CD4-positive, alpha-beta memory T cell (primary cell): ENCODE results near the gene KRT71. TPM values are rescaled to one million over a fixed set of nuclear protein-coding genes. Genes with fewer than 3 reads are reported as not detected.
A peak's percentile ranks its signal among the peaks of the same experiment; 100 is the strongest.

ENCODE experiments used
- CTCF ChIA-PET: fragments of 350-600 bp; sonication (Branson Sonifier 250); formaldehyde crosslinking; loops from one replicate; lab custom pipeline; 2021; ENCODE audit warnings: inconsistent platforms; ENCODE audit not compliant: partially characterized antibody; lab: Charles Lee
- POLR2A ChIA-PET: fragments of 350-600 bp; sonication (Branson Sonifier 250); formaldehyde crosslinking; loops from one replicate; lab custom pipeline; 2021; ENCODE audit not compliant: partially characterized antibody; lab: Charles Lee
- DNase-seq, 5 donors: peaks; one replicate each; pipeline versions ENCODE4 v3.0.0 to v3.0.0-alpha.2; 2020 to 2022; ENCODE audit warnings: mixed read lengths in 1 of 5
- H3K27ac ChIP-seq: one replicate; pipeline ENCODE4 v1.7.0; 2013; ENCODE audit warnings: low read depth, low read length
- H3K27me3 ChIP-seq: 2 replicates; pipeline ENCODE4 v1.7.0; 2013; ENCODE audit warnings: mild to moderate bottlenecking, low read length, moderate library complexity; ENCODE audit not compliant: insufficient read depth
- H3K36me3 ChIP-seq: 2 replicates; pipeline ENCODE4 v1.7.0; 2013; ENCODE audit warnings: mild to moderate bottlenecking, low read length, moderate library complexity; ENCODE audit not compliant: insufficient read depth
- H3K4me1 ChIP-seq: 2 replicates; pipeline ENCODE4 v1.7.0; 2013; ENCODE audit warnings: mild to moderate bottlenecking, low read length, moderate library complexity; ENCODE audit not compliant: insufficient read depth
- H3K4me3 ChIP-seq, 2 donors: one replicate each; pipeline ENCODE4 v1.7.0; 2013; ENCODE audit warnings: low read length in 2 of 2, mild to moderate bottlenecking in 1 of 2
- H3K9me3 ChIP-seq, 2 donors: one replicate each; pipeline ENCODE4 v1.7.0; 2013; ENCODE audit warnings: low read length in 2 of 2, control low read depth in 1 of 2; ENCODE audit not compliant: control insufficient read depth in 1 of 2
- H3K27ac Mint-ChIP-seq, 7 donors: one replicate each; pipeline ENCODE4 v1.8.0; 2020 to 2021; ENCODE audit warnings: mixed read lengths in 7 of 7, mild to moderate bottlenecking in 6 of 7, inconsistent platforms in 3 of 7, moderate library complexity in 3 of 7
- H3K27me3 Mint-ChIP-seq, 2 donors: one replicate each; pipeline ENCODE4 v1.8.0; 2020 to 2021; ENCODE audit warnings: mixed read lengths in 2 of 2
- H3K36me3 Mint-ChIP-seq, 2 donors: one replicate each; pipeline ENCODE4 v1.8.0; 2020 to 2021; ENCODE audit warnings: mixed read lengths in 2 of 2, inconsistent platforms in 1 of 2, mild to moderate bottlenecking in 1 of 2
- H3K4me1 Mint-ChIP-seq, 4 donors: one replicate each; pipeline ENCODE4 v1.8.0; 2020 to 2021; ENCODE audit warnings: mixed read lengths in 4 of 4, mild to moderate bottlenecking in 1 of 4
- H3K4me3 Mint-ChIP-seq, 8 donors: one replicate each; pipeline ENCODE4 v1.8.0; 2020 to 2021; ENCODE audit warnings: mixed read lengths in 8 of 8, mild to moderate bottlenecking in 7 of 8, moderate library complexity in 6 of 8, inconsistent platforms in 3 of 8
- H3K9me3 Mint-ChIP-seq, 8 donors: one replicate each; pipeline ENCODE4 v1.8.0; 2020 to 2021; ENCODE audit warnings: mixed read lengths in 8 of 8, mild to moderate bottlenecking in 5 of 8, inconsistent platforms in 3 of 8, moderate library complexity in 1 of 8
- intact Hi-C: fragments of 100-400 bp; cut with micrococcal nuclease; formaldehyde crosslinking; loops from one replicate; pipeline ENCODE4 v1.15.1; 2023
- polyA plus RNA-seq, 2 donors: library from polyadenylated mRNA; unstranded; fragments of 300-500 nt; fragmentation: Illumina TruSeq; gene quantifications; one replicate each; pipeline ENCODE4 v1.2.3, GENCODE V29; 2021
- total RNA-seq, 2 experiments: library from RNA; stranded (reverse); gene quantifications; one replicate each; pipeline ENCODE4 v1.2.3, GENCODE V29; 2021

Gene KRT71
- total and polyA plus RNA-seq, 4 experiments from 2014 or later: not detected

DNA sequence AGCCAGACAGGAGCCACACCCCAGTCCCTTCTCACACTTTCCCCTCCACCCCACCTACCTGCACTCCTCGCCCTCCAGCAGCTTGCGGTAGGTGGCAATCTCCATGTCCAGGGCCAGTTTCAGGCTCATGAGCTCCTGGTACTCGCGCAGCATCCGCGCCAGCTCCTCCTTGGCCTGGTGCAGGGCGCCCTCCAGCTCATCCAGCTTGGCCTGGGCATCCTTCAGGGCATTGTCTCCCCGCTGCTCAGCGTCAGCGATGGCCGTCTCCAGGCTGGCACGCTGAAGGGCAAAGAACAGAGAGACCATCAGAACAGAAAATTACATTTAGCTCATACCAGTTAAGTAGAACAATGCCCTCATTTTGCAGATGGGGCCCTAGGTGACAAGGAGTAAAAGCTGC, 15.2 kb upstream of the KRT71 start:
- H3K4me1 Mint-ChIP-seq: no peaks in the 10 kb centered on the region
- Histone ChIP-seq H3K27ac (no peak overlapping the region), H3K9me3 (no peaks in the 10 kb centered on the region), H3K36me3 (no peaks in the 10 kb centered on the region), H3K4me3 (no peak overlapping the region), H3K4me1 (no peaks in the 10 kb centered on the region), H3K27me3 (peaks cover 4% of the 10 kb centered on the region)
- intact Hi-C loops: no loop called here
- H3K36me3 Mint-ChIP-seq: no peaks in the 10 kb centered on the region
- DNase-seq: no peak
- H3K4me3 Mint-ChIP-seq: no peak overlapping the region
- no peaks in the 10 kb centered on the region for H3K9me3 Mint-ChIP-seq
- ChIA-PET CTCF (no interaction called here), POLR2A (no interaction called here)
- peaks cover 17 to 37% of the 10 kb centered on the region in 2 donors for H3K27me3 Mint-ChIP-seq
- H3K27ac Mint-ChIP-seq: no peak overlapping the region

DNA sequence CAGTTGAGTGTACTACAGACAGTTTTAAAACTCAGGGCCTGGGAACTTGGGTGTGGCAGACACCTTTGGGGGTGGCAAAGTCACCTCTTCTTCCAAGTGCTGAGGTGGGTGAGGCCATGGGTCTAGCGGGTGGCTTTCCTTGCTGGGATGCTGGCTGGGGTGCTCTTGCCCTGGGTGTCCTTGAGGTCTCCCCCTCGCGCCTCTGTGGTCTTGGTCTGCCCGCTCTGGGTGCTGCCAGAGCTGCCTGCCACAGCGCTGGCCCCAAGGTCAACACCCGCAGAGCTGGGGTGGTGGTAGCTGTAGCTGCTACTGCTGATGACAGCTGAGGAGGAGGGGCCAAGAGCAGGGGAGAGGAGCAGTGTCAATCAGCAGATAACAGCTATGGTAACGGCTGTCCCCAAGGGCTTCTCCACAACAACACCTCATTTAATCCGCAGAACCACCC, 13.9 kb upstream of the KRT71 start:
- CTCF ChIA-PET: interaction anchor here (1.0 kb wide), 1 partner anchor 78 kb away, joined by 3 read pairs; no protein-coding TSS in a partner anchor
- POLR2A ChIA-PET: no interaction called here
- Histone ChIP-seq H3K4me3 (no peak overlapping the region), H3K27ac (no peak overlapping the region), H3K27me3 (peaks cover 7% of the 10 kb centered on the region), H3K9me3 (no peaks in the 10 kb centered on the region), H3K4me1 (no peaks in the 10 kb centered on the region), H3K36me3 (no peaks in the 10 kb centered on the region)
- no peaks in the 10 kb centered on the region for H3K9me3 Mint-ChIP-seq
- no peaks in the 10 kb centered on the region for H3K4me1 Mint-ChIP-seq
- H3K27me3 Mint-ChIP-seq: peaks cover 15 to 27% of the 10 kb centered on the region in 2 donors
- no peaks in the 10 kb centered on the region for H3K36me3 Mint-ChIP-seq
- peak in 2 of 5 donors; percentile 17 to 48 for DNase-seq
- peak overlapping the region in 1 of 7 donors; percentile 80 for H3K27ac Mint-ChIP-seq
- H3K4me3 Mint-ChIP-seq: no peak overlapping the region
- intact Hi-C loops: no loop called here

DNA sequence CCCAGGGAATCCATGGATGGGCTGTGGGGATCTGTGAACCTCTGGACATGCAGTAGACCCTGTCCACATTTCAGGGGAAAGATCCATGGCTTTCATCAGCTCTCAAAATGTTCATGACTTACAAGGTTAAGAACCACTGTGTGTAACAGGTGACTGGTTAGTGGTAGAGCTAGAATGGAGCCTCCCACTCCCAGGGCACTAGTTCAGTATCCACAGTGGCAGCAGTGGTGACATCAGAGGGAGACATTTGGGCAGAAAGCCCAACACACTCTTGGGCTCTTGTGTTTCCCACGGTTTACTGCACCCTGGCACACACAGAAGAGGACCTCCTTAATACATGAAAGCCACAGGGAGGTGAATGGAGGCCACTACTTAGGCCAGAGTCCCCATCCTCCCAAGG, 11.6 kb upstream of the KRT71 start:
- H3K27me3 Mint-ChIP-seq: peaks cover 13 to 26% of the 10 kb centered on the region in 2 donors
- ChIA-PET POLR2A (no interaction called here), CTCF (no interaction called here)
- H3K4me1 ChIP-seq: no peaks in the 10 kb centered on the region
- intact Hi-C loops: no loop called here
- H3K9me3 ChIP-seq: no peaks in the 10 kb centered on the region
- no peak for DNase-seq
- no peaks in the 10 kb centered on the region for H3K36me3 ChIP-seq
- no peak overlapping the region for H3K4me3 Mint-ChIP-seq
- no peak overlapping the region for H3K4me3 ChIP-seq
- H3K27me3 ChIP-seq: peaks cover 9% of the 10 kb centered on the region
- no peaks in the 10 kb centered on the region for H3K36me3 Mint-ChIP-seq
- H3K9me3 Mint-ChIP-seq: no peaks in the 10 kb centered on the region
- no peaks in the 10 kb centered on the region for H3K4me1 Mint-ChIP-seq
- no peak overlapping the region for H3K27ac ChIP-seq
- H3K27ac Mint-ChIP-seq: no peak overlapping the region

DNA sequence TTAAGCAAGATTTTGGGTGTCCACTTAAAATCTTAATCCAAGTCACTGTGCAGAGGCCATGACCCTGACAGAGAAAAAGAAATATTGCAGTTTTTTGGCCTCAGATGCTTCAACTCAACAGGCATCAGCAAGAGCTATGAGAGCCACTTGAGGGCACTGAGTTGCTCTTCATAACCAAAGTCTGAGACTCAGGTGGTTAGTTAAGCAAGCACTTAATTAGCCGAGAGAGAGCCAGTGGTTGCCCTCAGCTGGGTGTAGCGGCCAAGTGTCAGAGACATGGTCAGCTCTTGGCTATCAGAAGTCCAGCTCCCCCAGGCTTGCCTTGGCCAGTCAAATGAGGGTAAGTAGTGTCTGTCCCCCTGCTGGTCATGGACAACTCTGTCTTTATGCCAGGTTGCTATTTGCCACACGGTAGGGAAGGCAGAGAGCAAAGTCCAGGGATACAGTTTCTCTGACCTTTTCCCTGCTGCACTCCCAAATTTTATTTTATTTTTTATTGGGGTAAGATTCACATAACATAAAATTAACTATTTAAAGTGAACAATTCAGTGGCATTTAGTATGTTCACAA, 9.0 kb upstream of the KRT71 start:
- Histone ChIP-seq H3K4me3 (no peak overlapping the region), H3K4me1 (no peaks in the 10 kb centered on the region), H3K9me3 (no peaks in the 10 kb centered on the region), H3K27me3 (peaks cover 9% of the 10 kb centered on the region), H3K36me3 (no peaks in the 10 kb centered on the region), H3K27ac (no peak overlapping the region)
- no peaks in the 10 kb centered on the region for H3K9me3 Mint-ChIP-seq
- peaks cover 14 to 19% of the 10 kb centered on the region in 2 donors for H3K27me3 Mint-ChIP-seq
- H3K27ac Mint-ChIP-seq: no peak overlapping the region
- CTCF ChIA-PET: interaction anchor here (0.8 kb wide), 1 partner anchor 24 kb away, joined by 3 read pairs; no protein-coding TSS in a partner anchor
- H3K36me3 Mint-ChIP-seq: no peaks in the 10 kb centered on the region
- POLR2A ChIA-PET: no interaction called here
- H3K4me1 Mint-ChIP-seq: peaks cover 0 to 2% (median 0%) of the 10 kb centered on the region in 4 donors
- H3K4me3 Mint-ChIP-seq: no peak overlapping the region
- intact Hi-C loops: no loop called here
- DNase-seq: no peak

DNA sequence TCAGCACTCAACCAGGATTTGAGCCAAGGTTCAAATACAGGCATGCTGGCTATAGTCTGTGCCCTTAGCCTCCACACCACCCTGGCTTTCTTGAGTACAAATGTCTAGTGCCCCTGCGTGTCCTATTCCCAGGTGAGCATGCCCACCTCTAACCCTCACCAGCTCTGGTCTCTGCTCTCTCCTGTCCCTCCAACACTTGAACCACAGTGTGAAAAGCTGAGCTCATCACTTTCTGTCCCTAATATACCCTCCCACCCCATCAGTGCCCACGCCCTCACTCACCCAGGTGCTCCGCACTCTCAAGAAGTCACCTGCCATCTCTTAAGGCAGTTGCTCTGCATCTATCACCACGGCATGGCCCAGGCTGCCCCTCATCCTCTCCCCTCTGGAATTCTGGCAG, 7.0 kb upstream of the KRT71 start:
- no peak overlapping the region for H3K27ac ChIP-seq
- Mint-ChIP-seq H3K4me1 (peaks cover 0 to 14% (median 8%) of the 10 kb centered on the region in 4 donors), H3K4me3 (no peak overlapping the region), H3K9me3 (no peaks in the 10 kb centered on the region), H3K27ac (no peak overlapping the region), H3K27me3 (peaks cover 8 to 9% of the 10 kb centered on the region in 2 donors), H3K36me3 (no peaks in the 10 kb centered on the region)
- H3K9me3 ChIP-seq: no peaks in the 10 kb centered on the region
- ChIA-PET CTCF (interaction anchor here (1.9 kb wide), 1 partner anchor 320 kb away, joined by 5 read pairs; no protein-coding TSS in a partner anchor), POLR2A (no interaction called here)
- intact Hi-C loops: no loop called here
- DNase-seq: no peak
- no peaks in the 10 kb centered on the region for H3K4me1 ChIP-seq
- no peaks in the 10 kb centered on the region for H3K36me3 ChIP-seq
- H3K27me3 ChIP-seq: peaks cover 5% of the 10 kb centered on the region
- no peak overlapping the region for H3K4me3 ChIP-seq

DNA sequence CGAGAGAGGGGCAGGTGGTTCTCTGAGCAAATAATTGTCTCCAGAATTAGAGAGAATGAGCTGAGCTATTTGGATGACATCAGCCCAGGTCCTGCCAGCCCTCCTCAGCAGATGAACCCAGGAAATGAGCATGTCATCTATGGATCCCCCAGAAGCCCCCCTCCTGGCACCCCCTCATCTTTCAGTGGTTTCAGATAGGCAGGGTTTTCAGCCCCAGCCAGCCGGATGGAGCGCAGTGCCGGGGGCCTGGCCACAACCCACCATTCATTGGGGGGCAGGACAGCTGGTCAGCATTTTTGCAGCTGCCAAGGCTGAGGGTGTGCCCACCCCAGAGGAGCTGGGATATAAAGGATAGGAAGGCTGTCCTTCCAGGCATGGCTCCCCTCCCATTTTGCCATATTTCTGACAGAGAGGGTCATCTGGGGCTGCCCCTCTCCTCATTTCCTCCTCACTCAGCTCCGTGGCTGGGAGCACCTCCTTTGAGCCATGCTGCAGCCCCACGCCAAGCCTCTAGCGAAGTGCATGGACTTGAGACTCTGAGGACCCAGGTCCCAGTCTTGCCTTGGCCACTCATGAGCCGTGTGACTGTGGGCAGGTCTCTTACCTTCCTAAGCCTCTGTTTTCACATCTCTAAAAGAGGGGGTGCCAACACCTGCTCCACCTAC, 6.0 kb upstream of the KRT71 start:
- H3K4me1 ChIP-seq: no peaks in the 10 kb centered on the region
- Mint-ChIP-seq H3K36me3 (no peaks in the 10 kb centered on the region), H3K9me3 (no peaks in the 10 kb centered on the region), H3K27me3 (peaks cover 8 to 10% of the 10 kb centered on the region in 2 donors), H3K27ac (peak overlapping the region in 1 of 7 donors; percentile 69), H3K4me3 (no peak overlapping the region), H3K4me1 (peaks cover 0 to 14% (median 8%) of the 10 kb centered on the region in 4 donors)
- no peak overlapping the region for H3K27ac ChIP-seq
- no peak overlapping the region for H3K4me3 ChIP-seq
- H3K27me3 ChIP-seq: peaks cover 5% of the 10 kb centered on the region
- H3K9me3 ChIP-seq: no peaks in the 10 kb centered on the region
- no peak for DNase-seq
- H3K36me3 ChIP-seq: no peaks in the 10 kb centered on the region
- POLR2A ChIA-PET: no interaction called here
- CTCF ChIA-PET: interaction anchor here (1.9 kb wide), 1 partner anchor 321 kb away, joined by 5 read pairs; no protein-coding TSS in a partner anchor
- intact Hi-C loops: no loop called here

DNA sequence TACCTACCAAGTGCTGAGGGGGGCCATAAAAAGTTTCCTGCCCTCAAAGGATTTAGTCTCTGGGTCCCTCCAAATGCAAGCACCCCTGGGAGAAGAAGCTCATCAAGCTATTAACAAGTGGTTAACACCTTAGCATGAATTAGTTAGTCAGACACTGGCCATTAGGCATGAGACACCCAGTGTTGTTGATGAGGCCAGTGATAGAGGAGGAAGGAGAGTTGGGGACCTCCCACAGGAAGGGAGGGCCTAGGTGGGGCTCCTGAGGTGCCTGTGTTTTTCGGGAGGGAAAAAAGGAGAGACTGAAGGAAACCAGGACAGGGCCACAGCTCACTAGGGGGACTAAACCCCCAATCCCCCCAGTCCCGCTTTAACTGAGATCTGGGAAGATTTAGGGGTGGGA, 4.5 kb upstream of the KRT71 start:
- H3K36me3 Mint-ChIP-seq: no peaks in the 10 kb centered on the region
- ChIA-PET POLR2A (no interaction called here), CTCF (no interaction called here)
- peak overlapping the region in 1 of 7 donors; percentile 5 for H3K27ac Mint-ChIP-seq
- no peaks in the 10 kb centered on the region for H3K9me3 ChIP-seq
- no peak overlapping the region for H3K27ac ChIP-seq
- no peaks in the 10 kb centered on the region for H3K9me3 Mint-ChIP-seq
- intact Hi-C loops: no loop called here
- peaks cover 8% of the 10 kb centered on the region in 2 donors for H3K27me3 Mint-ChIP-seq
- H3K4me3 ChIP-seq: no peak overlapping the region
- no peaks in the 10 kb centered on the region for H3K36me3 ChIP-seq
- peaks cover 0 to 14% (median 8%) of the 10 kb centered on the region in 4 donors for H3K4me1 Mint-ChIP-seq
- peaks cover 5% of the 10 kb centered on the region for H3K27me3 ChIP-seq
- no peaks in the 10 kb centered on the region for H3K4me1 ChIP-seq
- DNase-seq: no peak
- no peak overlapping the region for H3K4me3 Mint-ChIP-seq
